IMR-90 (cell line): Measurements from ENCODE around the gene DIP2C. TPM values are rescaled to one million over a fixed set of nuclear protein-coding genes. Genes with fewer than 3 reads are reported as not detected.

Source experiments
- ATAC-seq: fragments of 200-7000 bp; cut with Tn5 transposase; 2 replicates; pipeline ENCODE4 v1.9.1; 2020; ENCODE audit warnings: low read depth, mild to moderate bottlenecking, moderate library complexity
- BruUV-seq: library from RNA; stranded (reverse); fragments of 400-500 nt; replicated peaks from 2 replicates; lab custom pipeline; 2021; lab: Mats Ljungman, UMichigan
- CTCF ChIA-PET: fragments of 300-600 bp; formaldehyde crosslinking; extraction: SDS; loops from one replicate; lab custom pipeline; 2021; ENCODE audit warnings: antibody characterized with exemption; lab: Yijun Ruan, JAX
- POLR2A ChIA-PET: fragments of 300-600 bp; sonication (Branson Sonifier 250); formaldehyde crosslinking; loops from one replicate; lab custom pipeline; 2022; ENCODE audit warnings: antibody characterized with exemption; ENCODE audit not compliant: unreplicated experiment; lab: Charles Lee
- DNase-seq: peaks from one replicate; pipeline ENCODE4 v3.0.0; 2013
- H2AFZ ChIP-seq: replicated peaks from 2 replicates; pipeline ENCODE3; 2013; ENCODE audit warnings: low read length, mild to moderate bottlenecking; ENCODE audit not compliant: poor library complexity
- H2AK5ac ChIP-seq: 2 replicates; pipeline ENCODE4 v1.6.1; 2013; ENCODE audit warnings: low read depth, low read length, inconsistent platforms
- H2AK9ac ChIP-seq: replicated peaks from 2 replicates; pipeline ENCODE3; 2013; ENCODE audit warnings: mild to moderate bottlenecking, low read depth, low read length, moderate library complexity; ENCODE audit not compliant: poor library complexity
- H2BK120ac ChIP-seq: 2 replicates; pipeline ENCODE4 v1.6.1; 2013; ENCODE audit warnings: low read depth, low read length, inconsistent platforms
- H2BK15ac ChIP-seq: 3 replicates; pipeline ENCODE4 v1.6.1; 2013; ENCODE audit warnings: low read depth, low read length, inconsistent platforms
- H2BK20ac ChIP-seq: 2 replicates; pipeline ENCODE4 v1.6.1; 2013; ENCODE audit warnings: low read depth, mild to moderate bottlenecking, inconsistent platforms, low read length, moderate library complexity
- H2BK5ac ChIP-seq: 2 replicates; pipeline ENCODE4 v1.6.1; 2013; ENCODE audit warnings: mild to moderate bottlenecking, low read depth, low read length, inconsistent platforms; ENCODE audit not compliant: poor library complexity, severe bottlenecking
- H3K14ac ChIP-seq: replicated peaks from 2 replicates; pipeline ENCODE4 v1.6.1; 2013; ENCODE audit warnings: low read depth, low read length, inconsistent platforms
- H3K18ac ChIP-seq: 2 replicates; pipeline ENCODE4 v1.6.1; 2013; ENCODE audit warnings: low read depth, low read length, control low read depth
- H3K23ac ChIP-seq: 2 replicates; pipeline ENCODE4 v1.6.1; 2013; ENCODE audit warnings: low read depth, low read length, inconsistent platforms
- H3K27ac ChIP-seq: 2 replicates; pipeline ENCODE4 v1.5.1; 2013; ENCODE audit warnings: mild to moderate bottlenecking, control low read depth, low read length; ENCODE audit not compliant: insufficient read depth
- H3K27me3 ChIP-seq: 2 replicates; pipeline ENCODE4 v1.6.1; 2013; ENCODE audit warnings: low read length; ENCODE audit not compliant: control insufficient read depth, insufficient read depth
- H3K36me3 ChIP-seq: 2 replicates; pipeline ENCODE4 v1.6.1; 2013; ENCODE audit warnings: low read length, mixed read lengths; ENCODE audit not compliant: control insufficient read depth, insufficient read depth
- H3K4ac ChIP-seq: 2 replicates; pipeline ENCODE4 v1.6.1; 2013; ENCODE audit warnings: low read depth, low read length, inconsistent platforms
- H3K4me1 ChIP-seq: 2 replicates; pipeline ENCODE4 v1.6.1; 2013; ENCODE audit warnings: low read length, mixed read lengths; ENCODE audit not compliant: control insufficient read depth, insufficient read depth
- H3K4me2 ChIP-seq: 2 replicates; pipeline ENCODE4 v1.6.1; 2013; ENCODE audit warnings: low read depth, mild to moderate bottlenecking, control low read depth, low read length, moderate library complexity
- H3K4me3 ChIP-seq: 2 replicates; pipeline ENCODE4 v1.5.1; 2013; ENCODE audit warnings: low read depth, mild to moderate bottlenecking, control low read depth, low read length, moderate library complexity; ENCODE audit not compliant: insufficient read depth
- H3K56ac ChIP-seq: 2 replicates; pipeline ENCODE4 v1.6.1; 2013; ENCODE audit warnings: low read length, inconsistent platforms; ENCODE audit not compliant: insufficient read depth; ENCODE audit errors: extremely low read depth
- H3K79me1 ChIP-seq, 2 experiments: 2 replicates each; pipeline ENCODE4 v1.6.1; 2013; ENCODE audit warnings: low read length in 2 of 2, inconsistent platforms in 1 of 2, low read depth in 1 of 2
- H3K9ac ChIP-seq: 2 replicates; pipeline ENCODE4 v1.6.1; 2013; ENCODE audit warnings: low read depth, low read length, control low read depth
- H3K9me1 ChIP-seq: 2 replicates; pipeline ENCODE4 v1.6.1; 2013; ENCODE audit warnings: low read length, inconsistent platforms; ENCODE audit not compliant: insufficient read depth
- H3K9me3 ChIP-seq: 2 replicates; pipeline ENCODE4 v1.6.1; 2013; ENCODE audit warnings: low read length; ENCODE audit not compliant: control insufficient read depth, insufficient read depth
- H4K20me1 ChIP-seq: 2 replicates; pipeline ENCODE4 v1.6.1; 2013; ENCODE audit warnings: low read length, inconsistent platforms; ENCODE audit not compliant: insufficient read depth
- H4K5ac ChIP-seq: 2 replicates; pipeline ENCODE4 v1.6.1; 2013; ENCODE audit warnings: mild to moderate bottlenecking, low read depth, low read length, control low read depth
- H4K8ac ChIP-seq, 2 experiments: 2 replicates each; pipeline ENCODE4 v1.6.1; 2013; ENCODE audit warnings: low read depth in 2 of 2, low read length in 2 of 2, control low read depth in 1 of 2, inconsistent platforms in 1 of 2
- H4K91ac ChIP-seq: 2 replicates; pipeline ENCODE4 v1.6.1; 2013; ENCODE audit warnings: low read depth, low read length, inconsistent platforms; ENCODE audit not compliant: insufficient read depth
- BHLHE40 ChIP-seq: fragments of 150-350 bp; IDR thresholded peaks from 2 replicates; pipeline ENCODE4 v1.6.1; 2016; ENCODE audit warnings: mild to moderate bottlenecking, low read depth, low read length
- CEBPB ChIP-seq: IDR thresholded peaks from 2 replicates; pipeline ENCODE4 v1.6.1; 2012; ENCODE audit warnings: low read depth, low read length, improper control_type of control experiment
- ELK1 ChIP-seq: fragments of 150-350 bp; IDR thresholded peaks from 2 replicates; pipeline ENCODE4 v1.6.1; 2016; ENCODE audit warnings: low read depth, mild to moderate bottlenecking, low read length, moderate library complexity, borderline replicate concordance
- FOS ChIP-seq: fragments of 150-350 bp; IDR thresholded peaks from 2 replicates; pipeline ENCODE4 v1.6.1; 2016; ENCODE audit warnings: low read depth, low read length
- MAFK ChIP-seq: IDR thresholded peaks from 2 replicates; pipeline ENCODE4 v1.6.1; 2012; ENCODE audit warnings: low read depth, low read length, improper control_type of control experiment
- MAZ ChIP-seq: IDR thresholded peaks from 2 replicates; pipeline ENCODE4 v1.6.1; 2012; ENCODE audit warnings: low read depth, mild to moderate bottlenecking, low read length, improper control_type of control experiment, moderate library complexity, borderline replicate concordance
- MXI1 ChIP-seq: IDR thresholded peaks from 2 replicates; pipeline ENCODE4 v1.6.1; 2012; ENCODE audit warnings: low read depth, mild to moderate bottlenecking, low read length, moderate library complexity, borderline replicate concordance
- RCOR1 ChIP-seq: IDR thresholded peaks from 2 replicates; pipeline ENCODE4 v1.6.1; 2012; ENCODE audit warnings: mild to moderate bottlenecking, low read length, improper control_type of control experiment; ENCODE audit not compliant: insufficient replicate concordance
- SMC3 ChIP-seq: fragments of 150-350 bp; IDR thresholded peaks from 2 replicates; pipeline ENCODE4 v1.6.1; 2016; ENCODE audit warnings: low read depth, mild to moderate bottlenecking, antibody characterized with exemption, low read length, moderate library complexity
- WGBS, 2 experiments: methylation state at CpG; one replicate each; pipeline versions ENCODE4 v1.1.5 to v1.1.7; 2013; ENCODE audit warnings: missing lambda C conversion rate in 2 of 2; ENCODE audit not compliant: insufficient read length in 1 of 2; ENCODE audit errors: extremely low coverage in 2 of 2; 5-methylcytosine and 5-hydroxymethylcytosine counted together
- dilution Hi-C: fragments of 300-500 bp; cut with HindIII; formaldehyde crosslinking; loops from one replicate; pipeline ENCODE4 v1.14.3; 2018; ENCODE audit warnings: low sequenced_read_pairs; ENCODE audit not compliant: unreplicated experiment
- in situ Hi-C: fragments of 300-500 bp; cut with MboI; formaldehyde crosslinking; loops from 3 replicates; pipeline ENCODE4 v1.14.3; 2019; ENCODE audit warnings: low sequenced_read_pairs, inconsistent platforms, mixed read lengths
- intact Hi-C: fragments of 100-400 bp; cut with micrococcal nuclease; formaldehyde crosslinking; loops from 2 replicates; pipeline ENCODE4 v1.10.0; 2022
- polyA plus RNA-seq, 3 experiments: library from polyadenylated mRNA; depleted of rRNA; stranded (reverse); fragments of >200 nt; gene quantifications; 2 replicates each; pipeline ENCODE4 v1.2.3, GENCODE V29; 2012; ENCODE audit warnings: low replicate concordance in 1 of 3
- total RNA-seq: library from RNA; depleted of rRNA; stranded (reverse); fragments of >200 nt; gene quantifications from 2 replicates; pipeline ENCODE4 v1.2.3, GENCODE V29; 2012
- TF ChIP-seq, protein P1 (sequence below): fragments of 150-350 bp; IDR thresholded peaks from 2 replicates; pipeline ENCODE4 v1.6.1; 2017; ENCODE audit warnings: mild to moderate bottlenecking, antibody characterized with exemption, low read length, low read depth

Gene DIP2C
- total and polyA plus RNA-seq, 2 of the 4 experiments (the other 2 are of a cell fraction), result 8.6 to 17.3 TPM

DNA sequence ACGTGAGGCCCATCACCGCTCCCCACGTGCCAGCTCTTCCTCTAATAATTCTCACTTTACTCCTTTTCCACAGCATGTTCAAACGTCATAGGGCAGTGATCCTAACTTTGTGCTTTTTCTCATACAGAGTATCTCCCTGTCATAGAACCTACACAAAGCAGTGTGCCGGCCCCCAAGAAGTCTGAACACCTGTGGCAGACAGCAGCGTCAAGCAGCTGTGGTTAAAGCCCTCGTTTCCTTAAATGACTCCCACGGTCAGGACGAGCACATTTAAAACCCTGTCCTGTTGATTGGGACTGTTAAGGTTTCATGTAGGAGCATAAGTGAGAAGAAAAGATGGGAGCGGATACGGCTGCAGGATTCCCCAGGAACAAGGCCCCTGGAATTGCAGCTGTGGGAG is 267.2 kb downstream of the DIP2C start:
- H3K23ac ChIP-seq, result no peak overlapping the region

More for the DNA sequence above, 267.2 kb downstream of the DIP2C start:
- Histone ChIP-seq H4K91ac (no peak overlapping the region), H3K79me1 (peaks cover 20 to 57% of the 10 kb centered on the region in 2 experiments), H2BK5ac (no peak overlapping the region), H3K4ac (no peak overlapping the region), H2BK120ac (no peak overlapping the region), H2BK15ac (no peak overlapping the region), H3K18ac (no peak overlapping the region), H3K56ac (no peak overlapping the region), H3K4me2 (no peak overlapping the region), H3K27ac (no peak overlapping the region), H3K4me3 (no peak overlapping the region), H4K8ac (no peak overlapping the region), H2AK5ac (no peak overlapping the region), H4K5ac (no peak overlapping the region), H3K14ac (no peak overlapping the region), H2BK20ac (no peak overlapping the region), H2AK9ac (no peak overlapping the region), H4K20me1 (peaks cover 10% of the 10 kb centered on the region; the same call in 1 of the 2 replicates), H3K4me1 (no peaks in the 10 kb centered on the region), H3K9me3 (no peaks in the 10 kb centered on the region), H2AFZ (no peak overlapping the region), H3K9ac (no peak overlapping the region), H3K27me3 (no peaks in the 10 kb centered on the region), H3K9me1 (no peaks in the 10 kb centered on the region), H3K36me3 (peaks cover 40% of the 10 kb centered on the region)
- CTCF ChIA-PET, result no interaction called here
- no peak for TF ChIP-seq BHLHE40
- TF ChIP-seq ELK1, result no peak
- no peak for TF ChIP-seq MAZ
- no peak for TF ChIP-seq CEBPB
- no peak for TF ChIP-seq FOS
- no peak for TF ChIP-seq MAFK
- no peak for TF ChIP-seq MXI1
- TF ChIP-seq, protein P1, sequence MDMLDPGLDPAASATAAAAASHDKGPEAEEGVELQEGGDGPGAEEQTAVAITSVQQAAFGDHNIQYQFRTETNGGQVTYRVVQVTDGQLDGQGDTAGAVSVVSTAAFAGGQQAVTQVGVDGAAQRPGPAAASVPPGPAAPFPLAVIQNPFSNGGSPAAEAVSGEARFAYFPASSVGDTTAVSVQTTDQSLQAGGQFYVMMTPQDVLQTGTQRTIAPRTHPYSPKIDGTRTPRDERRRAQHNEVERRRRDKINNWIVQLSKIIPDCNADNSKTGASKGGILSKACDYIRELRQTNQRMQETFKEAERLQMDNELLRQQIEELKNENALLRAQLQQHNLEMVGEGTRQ, result no peak
- no peak for TF ChIP-seq SMC3
- no peak for TF ChIP-seq RCOR1
- intact Hi-C loops, result no loop called here
- in situ Hi-C loops, result no loop called here
- no TSS peak for BruUV-seq
- WGBS, 2 experiments, result 98% methylated on average over 5 of the region's 11 CpGs; no CpG with 5 or more reads in 1 of the 2 experiments
- ATAC-seq (no peak), DNase-seq (no peak)
- dilution Hi-C loops, result no loop called here
- POLR2A ChIA-PET, result no interaction called here
